Measurements from ENCODE around the gene SHC2.

Gene SHC2

GRCh38 chr19:485077-485476, 24.2 kb upstream of the SHC2 start:
- H3K4me3 ChIP-seq (ENCODE audit: low read depth, low read length, poor library complexity, severe bottlenecking), result no peak overlapping the region
- H4K20me1 ChIP-seq (ENCODE audit: insufficient read depth, low read length), result no peaks in the 10 kb centered on the region
- H3K36me3 ChIP-seq (ENCODE audit: insufficient read depth, low read length), result no peaks in the 10 kb centered on the region; the same call in 1 of the 2 replicates
- no peaks in the 10 kb centered on the region for H3K27me3 ChIP-seq (ENCODE audit: insufficient read depth, low read length)
- 0 out of 2 replicates have a peak, but pooled peaks cover 3% of the 10 kb centered on the region for H3K9me3 ChIP-seq (ENCODE audit: low read length)
- H3K9me2 ChIP-seq (ENCODE audit: low read depth, low read length), result no peaks in the 10 kb centered on the region
- peaks cover 8% of the 10 kb centered on the region for H3K4me1 ChIP-seq (ENCODE audit: insufficient read depth, low read length, severe bottlenecking)
- H3K9ac ChIP-seq (ENCODE audit: low read length), result no peak overlapping the region
- peaks cover 9% of the 10 kb centered on the region for H3F3A ChIP-seq (ENCODE audit: insufficient read depth, low read length)
- no peak overlapping the region for H2AFZ ChIP-seq (ENCODE audit: low read length)
- no peak for TF ChIP-seq EZH2 (IDR thresholded peaks at IDR 0.05; ENCODE audit: borderline replicate concordance, low read length)
- TF ChIP-seq, protein P1, sequence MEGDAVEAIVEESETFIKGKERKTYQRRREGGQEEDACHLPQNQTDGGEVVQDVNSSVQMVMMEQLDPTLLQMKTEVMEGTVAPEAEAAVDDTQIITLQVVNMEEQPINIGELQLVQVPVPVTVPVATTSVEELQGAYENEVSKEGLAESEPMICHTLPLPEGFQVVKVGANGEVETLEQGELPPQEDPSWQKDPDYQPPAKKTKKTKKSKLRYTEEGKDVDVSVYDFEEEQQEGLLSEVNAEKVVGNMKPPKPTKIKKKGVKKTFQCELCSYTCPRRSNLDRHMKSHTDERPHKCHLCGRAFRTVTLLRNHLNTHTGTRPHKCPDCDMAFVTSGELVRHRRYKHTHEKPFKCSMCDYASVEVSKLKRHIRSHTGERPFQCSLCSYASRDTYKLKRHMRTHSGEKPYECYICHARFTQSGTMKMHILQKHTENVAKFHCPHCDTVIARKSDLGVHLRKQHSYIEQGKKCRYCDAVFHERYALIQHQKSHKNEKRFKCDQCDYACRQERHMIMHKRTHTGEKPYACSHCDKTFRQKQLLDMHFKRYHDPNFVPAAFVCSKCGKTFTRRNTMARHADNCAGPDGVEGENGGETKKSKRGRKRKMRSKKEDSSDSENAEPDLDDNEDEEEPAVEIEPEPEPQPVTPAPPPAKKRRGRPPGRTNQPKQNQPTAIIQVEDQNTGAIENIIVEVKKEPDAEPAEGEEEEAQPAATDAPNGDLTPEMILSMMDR (IDR thresholded peaks at IDR 0.05; ENCODE audit: low read length), result no peak
- no peaks in the 10 kb centered on the region for H3K79me2 ChIP-seq (ENCODE audit: insufficient read depth, low read length)
- no peak overlapping the region for H3K27ac ChIP-seq (ENCODE audit: low read depth, low read length, poor library complexity, severe bottlenecking)
- H3K4me2 ChIP-seq (ENCODE audit: low read length), result no peak overlapping the region

- no peak overlapping the region for H3K9ac ChIP-seq (ENCODE audit: low read length)
- no peak overlapping the region for H3K4me2 ChIP-seq (ENCODE audit: low read length)
- no peak overlapping the region for H3K4me3 ChIP-seq (ENCODE audit: low read depth, low read length, poor library complexity, severe bottlenecking)
- H4K20me1 ChIP-seq (ENCODE audit: insufficient read depth, low read length), result no peaks in the 10 kb centered on the region
- no peak overlapping the region for H2AFZ ChIP-seq (ENCODE audit: low read length)
- 0 out of 2 replicates have a peak, but pooled peaks cover 3% of the 10 kb centered on the region for H3K9me3 ChIP-seq (ENCODE audit: low read length)
- no peaks in the 10 kb centered on the region; the same call in 1 of the 2 replicates for H3K36me3 ChIP-seq (ENCODE audit: insufficient read depth, low read length)
- peaks cover 2% of the 10 kb centered on the region for H3K4me1 ChIP-seq (ENCODE audit: insufficient read depth, low read length, severe bottlenecking)
- TF ChIP-seq EZH2 (IDR thresholded peaks at IDR 0.05; ENCODE audit: borderline replicate concordance, low read length), result no peak
- TF ChIP-seq, protein P1 (IDR thresholded peaks at IDR 0.05; ENCODE audit: low read length), result no peak
- H3K79me2 ChIP-seq (ENCODE audit: insufficient read depth, low read length), result no peaks in the 10 kb centered on the region
- no peaks in the 10 kb centered on the region for H3K9me2 ChIP-seq (ENCODE audit: low read depth, low read length)
- H3K27ac ChIP-seq (ENCODE audit: low read depth, low read length, poor library complexity, severe bottlenecking), result no peak overlapping the region
- H3F3A ChIP-seq (ENCODE audit: insufficient read depth, low read length), result peaks cover 9% of the 10 kb centered on the region
- H3K27me3 ChIP-seq (ENCODE audit: insufficient read depth, low read length), result no peaks in the 10 kb centered on the region
These were observed 23.7 kb upstream of the SHC2 start for GRCh38 chr19:484494-484893.

DNA sequence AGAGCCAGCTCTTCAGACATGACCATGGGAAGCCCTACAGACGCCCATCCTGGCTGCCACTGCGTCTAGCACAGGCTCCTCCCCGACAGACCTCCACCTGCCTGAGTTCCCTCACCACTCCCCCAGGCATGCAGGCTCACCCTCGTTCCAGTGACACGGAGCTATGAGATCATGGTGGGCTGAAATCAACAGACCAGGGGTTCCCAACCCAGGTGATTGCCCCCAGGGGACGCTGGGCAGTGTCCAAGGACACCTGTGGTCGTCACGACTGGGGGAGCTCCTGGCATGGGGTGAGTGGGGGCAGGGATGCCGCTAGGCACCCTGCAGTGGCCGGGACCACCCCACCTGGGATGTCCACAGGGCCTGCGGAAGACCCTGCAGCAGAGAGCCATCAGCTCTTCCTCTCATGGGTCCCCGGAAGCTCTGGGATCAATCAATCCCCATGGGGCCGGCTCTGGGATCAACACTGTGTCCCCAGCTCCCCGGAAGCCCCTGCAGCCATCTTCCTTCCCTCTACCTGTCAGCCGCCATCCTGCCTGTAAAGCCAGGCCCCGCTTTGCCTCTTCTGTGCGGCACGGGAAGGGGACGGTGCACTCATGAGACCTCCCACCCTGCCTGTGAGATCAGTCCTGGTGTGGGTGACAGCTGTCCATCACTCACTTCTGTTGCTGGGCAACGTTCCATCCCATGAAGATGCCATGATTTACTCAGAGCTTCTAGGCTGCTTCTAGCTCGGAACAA, 22.7 kb upstream of the SHC2 start:
- no peak overlapping the region for H3K9ac ChIP-seq (ENCODE audit: low read length)
- no peak for TF ChIP-seq EZH2 (IDR thresholded peaks at IDR 0.05; ENCODE audit: borderline replicate concordance, low read length)
- TF ChIP-seq, protein P1 (IDR thresholded peaks at IDR 0.05; ENCODE audit: low read length), result no peak
- H3K79me2 ChIP-seq (ENCODE audit: insufficient read depth, low read length), result no peaks in the 10 kb centered on the region

More for the DNA sequence above, 22.7 kb upstream of the SHC2 start:
- Histone ChIP-seq H2AFZ (ENCODE audit: low read length) (no peak overlapping the region), H3K9me3 (ENCODE audit: low read length) (0 out of 2 replicates have a peak, but pooled peaks cover 3% of the 10 kb centered on the region), H3K27ac (ENCODE audit: low read depth, low read length, poor library complexity, severe bottlenecking) (no peak overlapping the region), H3K4me3 (ENCODE audit: low read depth, low read length, poor library complexity, severe bottlenecking) (no peak overlapping the region), H3K4me1 (ENCODE audit: insufficient read depth, low read length, severe bottlenecking) (no peaks in the 10 kb centered on the region), H3K36me3 (ENCODE audit: insufficient read depth, low read length) (no peaks in the 10 kb centered on the region; the same call in 1 of the 2 replicates), H3K4me2 (ENCODE audit: low read length) (no peak overlapping the region), H3F3A (ENCODE audit: insufficient read depth, low read length) (peaks cover 9% of the 10 kb centered on the region), H4K20me1 (ENCODE audit: insufficient read depth, low read length) (no peaks in the 10 kb centered on the region), H3K27me3 (ENCODE audit: insufficient read depth, low read length) (no peaks in the 10 kb centered on the region), H3K9me2 (ENCODE audit: low read depth, low read length) (no peaks in the 10 kb centered on the region)
